Measurements from ENCODE around the gene TUBGCP6. TPM values are rescaled to one million over a fixed set of nuclear protein-coding genes. Genes with fewer than 3 reads are reported as not detected.

The TUBGCP6 gene
- polyA plus RNA-seq, 1 experiment = 8.5 TPM

DNA sequence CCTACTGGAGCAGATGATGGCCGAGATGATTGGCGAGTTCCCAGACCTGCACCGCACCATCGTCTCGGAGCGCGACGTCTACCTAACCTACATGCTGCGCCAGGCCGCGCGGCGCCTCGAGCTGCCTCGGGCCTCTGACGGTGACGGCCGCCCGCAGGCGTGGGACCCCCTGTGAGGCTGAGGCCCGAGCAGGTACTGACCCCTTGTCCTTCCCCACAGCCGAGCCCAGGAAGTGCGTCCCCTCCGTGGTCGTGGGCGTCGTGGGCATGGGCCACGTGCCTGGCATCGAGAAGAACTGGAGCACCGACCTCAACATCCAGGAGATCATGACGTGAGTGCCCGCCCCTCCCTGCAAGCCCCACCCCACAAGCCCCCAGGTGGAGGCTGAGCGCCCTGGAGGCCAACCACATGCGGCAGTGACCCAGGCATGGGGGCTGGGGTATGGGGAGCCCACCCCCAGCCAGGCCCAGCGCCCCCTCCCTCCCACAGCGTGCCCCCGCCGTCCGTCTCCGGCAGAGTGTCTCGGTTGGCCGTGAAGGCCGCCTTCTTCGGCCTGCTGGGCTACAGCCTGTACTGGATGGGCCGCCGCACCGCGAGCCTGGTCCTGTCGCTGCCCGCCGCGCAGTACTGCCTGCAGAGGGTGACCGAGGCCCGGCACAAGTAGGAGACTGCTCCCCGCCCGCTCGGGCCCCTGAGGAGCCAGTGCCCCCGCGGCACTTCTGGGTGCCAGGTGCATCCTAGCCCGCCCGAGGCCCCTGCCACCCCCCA, 46.8 kb downstream of the TUBGCP6 start:
- TF ChIP-seq, protein P1, sequence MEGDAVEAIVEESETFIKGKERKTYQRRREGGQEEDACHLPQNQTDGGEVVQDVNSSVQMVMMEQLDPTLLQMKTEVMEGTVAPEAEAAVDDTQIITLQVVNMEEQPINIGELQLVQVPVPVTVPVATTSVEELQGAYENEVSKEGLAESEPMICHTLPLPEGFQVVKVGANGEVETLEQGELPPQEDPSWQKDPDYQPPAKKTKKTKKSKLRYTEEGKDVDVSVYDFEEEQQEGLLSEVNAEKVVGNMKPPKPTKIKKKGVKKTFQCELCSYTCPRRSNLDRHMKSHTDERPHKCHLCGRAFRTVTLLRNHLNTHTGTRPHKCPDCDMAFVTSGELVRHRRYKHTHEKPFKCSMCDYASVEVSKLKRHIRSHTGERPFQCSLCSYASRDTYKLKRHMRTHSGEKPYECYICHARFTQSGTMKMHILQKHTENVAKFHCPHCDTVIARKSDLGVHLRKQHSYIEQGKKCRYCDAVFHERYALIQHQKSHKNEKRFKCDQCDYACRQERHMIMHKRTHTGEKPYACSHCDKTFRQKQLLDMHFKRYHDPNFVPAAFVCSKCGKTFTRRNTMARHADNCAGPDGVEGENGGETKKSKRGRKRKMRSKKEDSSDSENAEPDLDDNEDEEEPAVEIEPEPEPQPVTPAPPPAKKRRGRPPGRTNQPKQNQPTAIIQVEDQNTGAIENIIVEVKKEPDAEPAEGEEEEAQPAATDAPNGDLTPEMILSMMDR (IDR thresholded peaks at IDR 0.05; ENCODE audit: low read depth, low read length) = no peak
- CTCF ChIA-PET = no interaction called here
- H3K27ac ChIP-seq (ENCODE audit: low read depth, low read length) = no peak overlapping the region

DNA sequence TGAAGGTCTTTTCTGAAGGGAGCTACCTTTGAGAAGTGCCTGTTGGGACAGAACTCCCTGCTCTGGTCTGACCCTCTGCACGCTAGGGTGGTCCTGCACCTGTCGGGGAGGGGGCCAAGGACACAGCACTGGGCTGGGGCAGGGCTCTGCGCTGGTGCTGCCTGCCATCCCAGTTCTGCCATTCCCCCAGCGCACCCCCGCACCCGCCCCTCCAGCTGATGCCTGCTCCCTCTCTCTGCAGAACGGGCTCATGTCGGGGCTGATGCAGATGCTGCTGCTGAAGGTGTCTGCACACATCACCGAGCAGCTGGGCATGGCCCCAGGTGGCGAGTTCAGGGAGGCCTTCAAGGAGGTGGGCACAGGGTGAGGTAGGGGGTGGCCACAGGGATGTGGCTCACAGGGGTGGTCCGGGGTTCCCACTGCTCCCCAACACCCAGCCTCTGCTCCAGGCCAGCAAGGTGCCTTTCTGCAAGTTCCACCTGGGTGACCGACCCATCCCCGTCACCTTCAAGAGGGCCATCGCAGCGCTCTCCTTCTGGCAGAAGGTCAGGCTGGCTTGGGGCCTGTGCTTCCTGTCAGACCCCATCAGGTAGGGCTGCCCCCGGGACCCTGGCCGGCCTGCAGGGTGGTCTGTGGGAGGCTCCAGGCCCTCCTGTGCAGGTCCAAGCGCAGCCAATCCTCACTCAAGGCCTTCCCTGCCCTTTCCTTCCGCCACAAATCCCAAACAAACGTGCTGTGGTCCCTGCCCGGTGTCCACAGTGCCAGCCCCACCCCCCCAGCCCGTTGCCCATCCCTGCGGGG, 47.6 kb downstream of the TUBGCP6 start:
- Histone ChIP-seq H3K4me3 (ENCODE audit: low read depth, low read length) (no peak overlapping the region), H3K27me3 (ENCODE audit: control insufficient read depth, insufficient read depth, low read length) (no peaks in the 10 kb centered on the region), H3K9me3 (ENCODE audit: control insufficient read depth, insufficient read depth, low read length) (no peaks in the 10 kb centered on the region; the same call in 1 of the 2 replicates), H3K27ac (ENCODE audit: low read depth, low read length) (no peak overlapping the region)
- CTCF ChIA-PET = no interaction called here
- TF ChIP-seq, protein P1 (IDR thresholded peaks at IDR 0.05; ENCODE audit: low read depth, low read length) = no peak
- POLR2A ChIA-PET = no interaction called here
- DNase-seq (ENCODE audit: low read depth, low spot score) = no peak

More for the DNA sequence above, 46.8 kb downstream of the TUBGCP6 start:
- POLR2A ChIA-PET = no interaction called here
- Histone ChIP-seq H3K27me3 (ENCODE audit: control insufficient read depth, insufficient read depth, low read length) (no peaks in the 10 kb centered on the region), H3K4me3 (ENCODE audit: low read depth, low read length) (no peak overlapping the region), H3K9me3 (ENCODE audit: control insufficient read depth, insufficient read depth, low read length) (no peaks in the 10 kb centered on the region; the same call in 1 of the 2 replicates)
- no peak for DNase-seq (ENCODE audit: low read depth, low spot score)

DNA sequence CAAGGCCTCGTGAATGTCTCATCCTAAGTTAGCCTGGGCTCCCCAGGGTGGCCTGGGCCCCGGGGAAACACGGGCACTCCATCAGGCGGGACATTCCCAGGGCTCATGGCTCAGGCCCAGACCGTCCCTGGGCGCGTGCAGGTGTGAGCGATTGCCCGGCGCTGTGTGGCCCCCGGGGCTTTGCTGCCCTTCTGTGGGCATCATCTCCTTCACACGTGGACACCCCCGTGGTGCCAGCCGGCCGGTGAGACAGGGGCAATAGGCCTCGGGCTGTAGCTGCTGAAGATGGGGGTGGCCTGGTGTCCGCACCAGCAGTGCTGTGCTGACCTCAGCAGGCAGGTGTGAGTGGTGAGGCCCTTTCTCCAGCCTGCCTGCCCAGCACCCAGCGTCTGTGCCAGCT, 48.6 kb downstream of the TUBGCP6 start:
- CTCF ChIA-PET = no interaction called here
- Histone ChIP-seq H3K9me3 (ENCODE audit: control insufficient read depth, insufficient read depth, low read length) (no peaks in the 10 kb centered on the region; the same call in 1 of the 2 replicates), H3K27ac (ENCODE audit: low read depth, low read length) (no peak overlapping the region), H3K4me3 (ENCODE audit: low read depth, low read length) (no peak overlapping the region), H3K27me3 (ENCODE audit: control insufficient read depth, insufficient read depth, low read length) (no peaks in the 10 kb centered on the region)
- DNase-seq (ENCODE audit: low read depth, low spot score) = no peak
- POLR2A ChIA-PET = no interaction called here
- TF ChIP-seq, protein P1 (IDR thresholded peaks at IDR 0.05; ENCODE audit: low read depth, low read length) = no peak

DNA sequence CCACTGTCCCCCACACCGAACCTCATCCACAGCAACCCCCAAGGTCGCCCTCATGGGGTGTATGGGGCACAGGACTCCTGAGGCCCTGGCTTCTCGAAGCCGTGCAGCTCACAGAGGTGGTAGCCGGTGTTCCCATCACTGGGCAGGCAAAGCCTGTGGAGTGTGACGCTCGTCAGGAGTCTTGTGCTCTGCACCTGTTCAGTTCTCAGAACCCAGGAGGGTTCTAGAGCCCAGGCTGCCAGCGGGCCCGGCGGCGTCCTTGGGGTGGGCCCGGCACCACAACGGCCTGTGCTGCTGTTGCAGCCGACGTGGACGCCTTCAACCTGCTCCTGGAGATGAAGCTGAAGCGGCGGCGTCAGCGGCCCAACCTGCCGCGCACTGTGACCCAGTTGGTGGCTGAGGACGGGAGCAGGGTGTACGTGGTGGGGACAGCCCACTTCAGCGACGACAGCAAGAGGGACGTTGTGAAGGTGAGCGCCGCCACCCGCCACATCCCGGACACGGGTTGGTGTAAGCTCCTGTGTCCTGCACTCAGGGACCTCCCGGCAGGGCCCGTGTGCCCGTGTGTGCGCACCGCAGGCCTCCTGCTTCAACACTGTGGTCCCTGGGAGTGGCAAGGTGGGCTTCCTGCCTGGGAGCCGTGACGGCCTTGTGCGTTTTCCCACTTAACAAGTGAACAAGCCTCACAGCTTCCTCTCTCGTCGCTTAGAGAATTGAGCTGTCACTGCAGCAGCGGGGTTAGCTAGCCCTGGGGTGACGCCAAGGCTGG, 50.6 kb downstream of the TUBGCP6 start:
- TF ChIP-seq, protein P1 (IDR thresholded peaks at IDR 0.05; ENCODE audit: low read depth, low read length) = no peak
- ChIA-PET POLR2A (no interaction called here), CTCF (no interaction called here)
- H3K27me3 ChIP-seq (ENCODE audit: control insufficient read depth, insufficient read depth, low read length) = no peaks in the 10 kb centered on the region
- no peak overlapping the region for H3K4me3 ChIP-seq (ENCODE audit: low read depth, low read length)
- no peaks in the 10 kb centered on the region; the same call in 1 of the 2 replicates for H3K9me3 ChIP-seq (ENCODE audit: control insufficient read depth, insufficient read depth, low read length)
- DNase-seq (ENCODE audit: low read depth, low spot score) = no peak
- H3K27ac ChIP-seq (ENCODE audit: low read depth, low read length) = no peak overlapping the region
